Panc1 (cell line): ENCODE data around the gene SCLY.

ENCODE experiments used
- SIN3A ChIP-seq: IDR thresholded peaks from 2 replicates; pipeline ENCODE4 v1.6.1; 2012; ENCODE audit warnings: low read depth, mild to moderate bottlenecking, low read length, moderate library complexity, borderline replicate concordance; ENCODE audit not compliant: insufficient read depth
- TF ChIP-seq, protein P1 (sequence below): fragments of 450-650 bp; IDR thresholded peaks from 2 replicates; pipeline ENCODE4 v1.5.1; 2017; ENCODE audit warnings: mild to moderate bottlenecking

DNA sequence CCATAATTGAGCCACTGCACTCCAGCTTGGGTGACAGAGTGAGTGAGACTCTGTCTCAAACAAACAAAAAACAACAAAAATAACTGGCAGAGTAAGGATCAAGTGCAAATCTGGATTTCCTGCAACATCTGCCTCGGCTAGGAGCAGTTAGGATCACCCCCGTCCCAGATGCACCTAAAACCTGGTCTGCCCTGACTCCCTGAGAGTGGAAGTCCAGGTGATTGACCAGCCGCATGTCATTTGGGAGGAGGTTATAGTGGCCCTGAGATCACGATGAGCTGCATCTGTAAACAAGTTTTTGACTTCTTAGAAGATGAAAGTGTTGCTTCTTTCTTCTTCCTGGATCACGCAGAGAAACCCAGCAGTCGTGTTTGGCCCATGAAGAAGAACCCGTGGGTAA, 34.3 kb downstream of the SCLY start:
- no peak for TF ChIP-seq SIN3A
- TF ChIP-seq, protein P1, sequence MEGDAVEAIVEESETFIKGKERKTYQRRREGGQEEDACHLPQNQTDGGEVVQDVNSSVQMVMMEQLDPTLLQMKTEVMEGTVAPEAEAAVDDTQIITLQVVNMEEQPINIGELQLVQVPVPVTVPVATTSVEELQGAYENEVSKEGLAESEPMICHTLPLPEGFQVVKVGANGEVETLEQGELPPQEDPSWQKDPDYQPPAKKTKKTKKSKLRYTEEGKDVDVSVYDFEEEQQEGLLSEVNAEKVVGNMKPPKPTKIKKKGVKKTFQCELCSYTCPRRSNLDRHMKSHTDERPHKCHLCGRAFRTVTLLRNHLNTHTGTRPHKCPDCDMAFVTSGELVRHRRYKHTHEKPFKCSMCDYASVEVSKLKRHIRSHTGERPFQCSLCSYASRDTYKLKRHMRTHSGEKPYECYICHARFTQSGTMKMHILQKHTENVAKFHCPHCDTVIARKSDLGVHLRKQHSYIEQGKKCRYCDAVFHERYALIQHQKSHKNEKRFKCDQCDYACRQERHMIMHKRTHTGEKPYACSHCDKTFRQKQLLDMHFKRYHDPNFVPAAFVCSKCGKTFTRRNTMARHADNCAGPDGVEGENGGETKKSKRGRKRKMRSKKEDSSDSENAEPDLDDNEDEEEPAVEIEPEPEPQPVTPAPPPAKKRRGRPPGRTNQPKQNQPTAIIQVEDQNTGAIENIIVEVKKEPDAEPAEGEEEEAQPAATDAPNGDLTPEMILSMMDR = no peak
